Muscle of arm (tissue), 14 donors: ENCODE results near the gene CELA1. TPM values are rescaled to one million over a fixed set of nuclear protein-coding genes. Genes with fewer than 3 reads are reported as not detected.

Source experiments
- DNase-seq: peaks from one replicate; pipeline ENCODE4 v3.0.0-alpha.2; 2013
- long read RNA-seq, 11 donors: transcript quantifications; one replicate each; lab custom pipeline, GENCODE V29; 2026
- polyA plus RNA-seq, 12 donors: library from polyadenylated mRNA; unstranded; fragments of 120-200 nt; gene quantifications; one replicate each; pipeline ENCODE4 v1.2.1, GENCODE V29; 2013; ENCODE audit not compliant: insufficient read length in 12 of 12

Gene CELA1
- polyA plus RNA-seq: not detected
- long read RNA-seq, donor 1: 0 reads
- long read RNA-seq, donor 2: 0 reads
- long read RNA-seq, donor 3: 0 reads
- long read RNA-seq, donor 4: 0 reads
- long read RNA-seq, donor 5: 0 reads
- long read RNA-seq, donor 6: 0 reads
- long read RNA-seq, donor 7: 0 reads
- long read RNA-seq, donor 8: 0 reads
- long read RNA-seq, donor 9: 0 reads
- long read RNA-seq, donor 10: 0 reads
- long read RNA-seq, donor 11: 0 reads

DNA sequence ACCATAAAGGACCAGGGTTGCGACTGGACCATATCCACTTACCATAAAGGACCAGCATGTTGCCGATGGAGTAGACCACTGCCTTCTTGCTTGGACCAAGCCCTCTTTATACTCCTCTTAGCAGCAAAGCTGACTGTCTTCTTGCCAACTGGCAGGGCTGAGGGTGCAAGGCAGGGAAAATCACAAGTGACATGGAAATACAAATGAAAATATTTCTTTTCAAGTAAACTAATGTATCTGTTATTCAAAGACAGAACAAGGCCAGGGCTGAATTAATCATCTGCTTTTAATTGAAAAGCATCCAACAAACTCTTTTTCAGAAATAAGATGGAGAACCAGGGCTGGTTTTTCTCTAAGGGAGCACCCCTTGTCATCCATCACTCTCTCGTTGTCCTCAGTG is at the start of gene CELA1:
Gene CELA1 (minus strand): TSS at position 99 of the 400 bp plus-strand sequence. CDS start 41 bp downstream, at position 58.
- no peak for DNase-seq

DNA sequence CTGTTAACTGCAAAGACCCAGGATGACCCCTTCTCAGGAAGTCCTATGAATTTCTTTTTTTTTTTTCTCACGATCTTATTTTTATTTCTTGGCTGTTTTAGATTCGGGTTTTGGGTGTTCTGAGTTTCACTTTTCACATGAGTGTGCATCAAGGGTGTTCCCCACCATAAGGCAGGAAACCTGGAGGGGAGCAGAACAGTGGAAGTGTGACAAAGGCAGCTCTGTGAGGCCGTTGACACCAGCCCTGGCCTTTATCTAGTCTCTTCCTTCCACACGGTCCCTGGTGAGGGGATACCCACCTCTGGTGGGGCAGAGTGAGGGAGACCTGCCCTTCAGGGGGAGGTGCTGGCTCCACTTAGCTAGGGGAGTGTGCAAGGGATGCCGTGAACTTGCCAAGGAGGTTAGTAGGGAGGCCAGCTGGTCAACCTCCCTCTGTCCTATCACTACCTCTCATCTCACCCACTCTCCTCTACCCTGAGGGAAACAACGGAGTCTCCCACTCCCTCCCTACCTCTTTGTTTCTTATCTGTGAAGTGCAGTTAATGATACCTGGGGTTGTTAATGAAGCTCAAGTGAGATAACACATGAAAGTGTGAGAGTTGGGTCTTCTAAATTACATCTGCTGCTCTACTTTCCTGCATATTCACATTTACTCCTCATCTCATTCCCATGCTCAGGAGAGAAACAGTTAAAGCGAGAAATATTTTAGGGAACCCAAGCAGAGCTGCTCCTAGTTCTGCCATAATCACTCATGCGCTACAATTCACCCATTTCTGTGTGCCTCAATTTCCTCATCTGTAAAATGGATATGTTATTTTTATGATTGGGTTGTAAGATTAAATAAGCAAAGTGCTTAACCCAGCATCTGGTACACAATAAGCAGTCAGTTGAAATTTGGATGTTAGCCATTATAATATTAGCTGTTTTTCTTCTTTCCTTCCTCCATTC is 49.1 kb upstream of the CELA1 start:
- no peak for DNase-seq

DNA sequence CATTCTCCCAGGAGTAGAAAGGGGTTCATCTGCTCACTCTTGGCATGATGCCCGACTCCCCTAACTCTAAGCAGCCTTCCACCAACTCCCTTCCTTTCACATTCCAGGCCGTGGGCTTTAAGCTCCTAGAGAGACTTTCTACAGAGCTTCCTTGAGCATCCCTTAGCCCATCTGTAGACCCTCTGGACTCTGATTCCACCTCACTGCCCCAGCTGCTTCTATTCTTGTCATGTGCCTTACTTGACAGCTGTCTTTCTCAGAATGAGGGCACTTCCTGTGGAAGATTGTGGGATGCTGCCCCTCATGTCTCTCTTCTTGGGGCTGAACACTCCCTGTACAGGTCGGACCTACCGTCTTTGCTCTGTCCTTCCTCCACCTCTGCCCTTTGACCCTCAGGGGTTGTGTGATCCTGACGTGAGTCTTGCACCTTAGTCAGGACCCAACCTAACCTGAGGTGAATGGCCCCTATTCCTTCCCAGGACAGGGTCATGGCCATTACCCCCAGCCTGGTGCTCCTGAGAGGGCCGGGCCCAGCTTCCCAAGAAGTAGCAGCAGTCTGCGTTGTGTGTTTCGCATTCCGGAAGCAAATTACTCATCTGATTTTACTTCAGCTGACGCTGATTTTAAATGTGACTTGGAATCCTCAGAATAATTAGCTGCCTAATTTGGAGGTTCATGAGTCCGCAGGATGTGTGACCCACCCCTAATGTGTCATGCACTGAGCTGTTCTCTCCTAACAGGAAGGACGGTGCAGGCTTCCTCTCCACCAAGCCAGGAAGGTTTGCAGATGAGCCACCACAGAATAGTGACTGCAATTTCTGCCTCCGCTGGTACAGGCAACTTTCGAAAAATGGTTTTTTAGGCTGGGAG is 47.4 kb upstream of the CELA1 start:
- no peak for DNase-seq

DNA sequence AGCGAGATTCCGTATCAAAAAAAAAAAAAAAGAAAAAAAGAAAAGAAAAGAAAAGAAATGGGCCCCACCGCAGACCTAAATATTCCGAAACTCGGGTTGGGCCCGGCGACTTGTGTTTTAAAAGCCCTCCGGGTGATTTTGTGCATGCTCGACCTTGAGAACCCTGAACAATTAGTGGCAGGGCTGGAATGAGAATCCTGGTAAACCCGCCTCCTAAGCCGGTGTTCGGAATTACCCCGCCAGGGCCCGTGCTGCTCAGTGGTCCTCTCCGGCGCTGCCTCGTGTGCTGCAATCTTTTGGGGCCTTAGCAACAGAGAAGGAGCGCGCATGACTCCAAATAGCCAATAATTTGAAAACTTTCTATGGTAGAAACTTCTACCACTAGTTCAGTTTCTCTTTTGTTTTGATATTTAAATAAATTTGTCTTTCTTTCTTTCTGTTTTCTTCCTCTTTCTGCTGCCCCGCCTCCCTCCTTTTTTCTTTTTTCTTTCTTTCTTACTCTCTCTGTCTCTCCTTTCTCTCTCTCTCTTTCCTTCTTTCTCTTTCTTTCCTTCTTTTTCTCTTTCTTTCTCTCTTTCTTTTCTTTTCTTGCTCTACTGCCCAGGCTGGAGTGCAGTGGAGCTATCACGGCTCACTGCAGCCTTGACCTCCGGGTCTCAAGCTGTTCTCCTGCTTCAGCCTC is 46.2 kb upstream of the CELA1 start:
- DNase-seq: no peak

DNA sequence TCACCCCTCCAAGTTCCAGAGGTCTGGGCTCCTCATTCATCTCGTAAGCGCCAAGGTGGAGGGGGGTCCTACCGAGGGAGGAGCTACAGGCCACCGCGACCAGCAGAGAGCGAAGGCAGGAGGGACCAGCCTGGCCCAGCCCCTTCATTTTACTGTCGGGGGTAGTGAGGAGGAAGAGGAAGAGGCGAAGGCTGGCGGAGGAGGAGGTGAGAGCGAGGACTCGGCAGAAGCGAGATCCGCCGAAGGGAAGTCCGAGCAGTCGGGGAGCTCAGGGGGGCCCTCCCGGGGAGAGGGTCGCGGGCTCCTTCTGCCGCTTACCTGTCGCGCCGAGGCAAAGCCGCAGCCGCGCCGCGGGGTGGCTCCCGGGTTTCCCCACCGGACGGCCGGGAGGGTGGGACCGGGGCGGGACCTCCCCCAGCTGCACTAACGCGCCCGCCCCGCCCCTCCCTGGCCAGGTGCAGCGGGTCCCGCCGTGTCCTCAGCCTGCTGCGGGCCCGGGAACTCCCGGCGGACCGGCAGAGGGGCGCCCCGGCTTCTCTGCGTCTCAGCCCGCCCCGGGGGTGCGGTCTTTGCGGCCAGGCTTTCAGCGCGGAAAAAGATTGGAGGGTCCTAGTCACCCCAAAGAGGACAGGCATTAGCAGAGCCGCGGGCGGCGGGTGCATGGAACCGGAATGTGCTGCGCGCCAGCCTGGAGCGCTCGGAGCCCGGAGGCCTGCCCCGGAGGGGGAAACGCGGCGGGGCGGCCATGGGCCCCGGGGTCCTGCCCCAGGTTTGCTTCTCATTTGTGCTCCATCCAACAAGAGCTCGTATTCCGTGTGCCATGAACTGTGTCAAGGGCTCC is 45.0 kb upstream of the CELA1 start, which contains the start of gene GALNT6:
Gene GALNT6 (minus strand): TSS at position 124 of the 841 bp plus-strand sequence. CDS start 11,625 bp downstream, outside the sequence.
- no peak for DNase-seq

DNA sequence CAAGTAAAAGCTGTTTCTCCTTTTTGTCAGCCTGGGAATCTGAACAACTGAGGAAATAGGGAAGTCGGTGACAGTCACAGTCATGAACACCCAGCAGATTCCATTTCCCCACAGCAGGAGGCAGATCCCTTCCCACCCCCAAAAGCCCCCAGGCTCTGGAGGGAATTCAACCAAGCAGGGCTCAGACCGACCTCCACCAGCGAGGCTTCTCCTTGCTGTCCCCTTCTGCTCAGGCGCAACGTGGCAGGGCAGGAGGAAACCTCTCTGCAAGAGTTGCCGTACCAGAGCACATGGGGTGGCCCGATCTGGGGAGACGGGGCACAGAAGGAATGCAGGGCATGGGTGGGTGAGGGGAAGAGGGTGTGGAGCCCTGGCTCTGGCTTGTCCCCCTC is 44.4 kb upstream of the CELA1 start:
- no peak for DNase-seq

DNA sequence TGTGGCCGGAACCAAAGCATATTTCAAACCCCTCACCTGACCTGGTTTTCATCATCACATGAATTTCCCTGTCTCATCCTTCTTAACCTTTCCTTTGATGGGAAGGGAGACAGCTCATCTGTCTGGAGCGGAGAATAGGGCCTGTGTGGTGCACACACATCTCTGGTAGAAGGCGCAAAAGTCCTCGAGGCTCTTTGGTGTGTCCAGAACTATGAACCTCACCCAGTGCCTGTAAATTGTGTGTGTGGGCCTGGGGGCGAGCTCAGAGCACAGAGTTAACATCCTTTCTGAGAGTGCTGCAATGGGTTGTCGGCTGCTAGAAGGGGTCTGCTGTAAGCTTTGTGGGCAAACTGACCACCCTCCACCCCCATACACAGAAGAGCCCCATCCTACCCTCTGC is 44.0 kb upstream of the CELA1 start:
- no peak for DNase-seq

DNA sequence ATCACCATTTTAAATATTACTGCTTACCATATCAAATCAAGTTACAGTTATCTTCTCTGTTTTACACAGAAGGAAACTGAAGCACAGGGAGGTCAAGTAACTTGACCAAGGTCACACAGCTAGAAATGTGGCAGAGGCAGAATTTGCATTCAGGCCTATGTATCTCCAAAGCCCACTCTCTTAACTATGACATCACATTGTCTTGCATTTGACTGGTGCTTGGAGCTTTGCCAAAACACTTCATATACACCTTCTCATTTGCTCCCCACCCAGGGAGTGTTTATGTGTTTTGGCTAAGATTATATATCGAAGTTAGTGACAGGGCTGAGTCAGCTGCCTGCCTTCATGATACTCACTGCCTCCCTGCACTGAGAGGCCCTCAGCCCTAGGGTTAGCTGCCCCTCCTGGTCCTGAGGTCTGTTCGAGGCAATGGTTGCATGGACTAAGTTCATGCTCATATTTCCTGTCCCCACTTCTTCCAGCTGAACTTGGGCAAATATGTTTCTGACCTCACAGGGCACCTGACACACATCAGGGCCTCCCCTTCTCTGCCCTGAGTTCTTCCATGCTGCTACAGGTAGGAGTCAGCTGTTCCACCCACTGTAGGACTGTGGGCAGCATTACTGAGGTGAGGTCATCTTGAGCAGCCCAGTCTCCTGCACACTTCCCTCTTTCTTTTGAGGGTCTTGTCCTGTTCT is 43.0 kb upstream of the CELA1 start:
- no peak for DNase-seq

DNA sequence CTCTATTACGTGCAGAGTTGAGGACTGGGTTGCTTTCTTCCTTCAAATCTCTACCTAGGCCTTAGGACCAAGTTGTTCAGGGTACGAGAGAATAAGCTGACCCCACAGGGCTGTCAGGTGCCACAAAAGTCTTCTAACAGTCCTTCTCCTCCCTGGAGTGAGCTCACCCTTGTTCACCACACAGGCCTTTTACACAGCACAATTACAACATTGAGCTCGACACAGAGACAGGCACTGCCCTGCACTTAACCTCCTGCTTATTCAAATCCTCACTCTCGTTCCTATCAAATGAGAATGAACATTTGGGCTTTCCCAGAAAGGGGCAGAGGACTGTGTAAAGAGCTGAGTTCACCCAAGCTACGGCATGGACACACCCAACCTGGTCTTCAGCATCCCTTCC is 42.4 kb upstream of the CELA1 start:
- DNase-seq: no peak

DNA sequence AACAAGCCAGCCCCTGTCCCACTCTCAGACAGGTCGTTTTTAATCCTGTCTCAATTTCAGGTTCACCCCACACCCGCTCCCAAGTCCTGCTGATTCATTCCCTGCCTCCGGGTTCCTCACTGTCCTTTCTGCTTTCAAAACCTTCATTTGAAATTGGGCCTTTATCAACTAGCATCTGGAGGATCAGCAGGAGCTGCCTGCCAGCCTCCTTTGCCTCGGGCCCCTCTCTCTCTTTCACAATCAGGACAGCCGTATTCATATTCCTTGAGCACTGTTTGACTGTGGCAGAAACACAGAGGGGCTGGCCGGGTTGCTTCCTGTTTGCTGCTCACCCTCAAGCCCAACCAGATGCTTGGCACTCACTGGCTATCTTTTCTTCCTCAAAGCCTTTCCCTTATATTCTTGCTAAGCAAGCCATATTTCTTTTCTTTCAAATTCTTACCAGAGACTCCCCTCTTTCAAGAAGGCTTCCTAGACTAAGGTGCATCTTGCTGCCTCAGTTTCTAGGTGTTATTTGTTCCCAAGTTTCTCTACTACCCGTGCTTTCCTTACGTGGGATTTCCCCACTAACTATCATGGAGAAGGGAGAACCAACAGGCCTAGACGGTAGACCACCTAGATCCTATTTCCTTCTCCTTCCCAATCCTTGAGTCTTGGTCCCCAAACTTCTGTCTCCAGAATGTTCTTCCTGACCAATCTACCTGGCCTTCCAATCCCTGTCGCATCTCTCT is 41.8 kb upstream of the CELA1 start:
- no peak for DNase-seq

DNA sequence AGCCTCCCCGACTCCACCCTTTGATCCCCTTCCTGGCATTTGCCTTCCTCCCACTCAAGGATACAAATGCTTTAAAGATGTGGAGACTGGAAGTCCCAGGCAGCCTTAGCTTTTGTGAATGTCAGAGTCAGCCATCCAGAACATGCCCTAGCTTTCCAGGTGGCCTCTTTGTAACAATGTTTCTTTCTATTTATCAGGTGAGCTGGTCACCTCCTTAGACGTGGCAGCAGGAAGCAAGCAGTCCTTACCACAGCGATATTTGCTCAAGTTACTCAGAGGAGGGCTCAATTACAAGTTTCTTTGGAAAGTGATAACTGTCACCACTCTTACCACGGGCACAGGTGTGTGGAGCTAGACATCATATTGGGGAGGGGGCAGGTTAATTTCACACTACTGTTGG is 39.9 kb upstream of the CELA1 start:
- no peak for DNase-seq

DNA sequence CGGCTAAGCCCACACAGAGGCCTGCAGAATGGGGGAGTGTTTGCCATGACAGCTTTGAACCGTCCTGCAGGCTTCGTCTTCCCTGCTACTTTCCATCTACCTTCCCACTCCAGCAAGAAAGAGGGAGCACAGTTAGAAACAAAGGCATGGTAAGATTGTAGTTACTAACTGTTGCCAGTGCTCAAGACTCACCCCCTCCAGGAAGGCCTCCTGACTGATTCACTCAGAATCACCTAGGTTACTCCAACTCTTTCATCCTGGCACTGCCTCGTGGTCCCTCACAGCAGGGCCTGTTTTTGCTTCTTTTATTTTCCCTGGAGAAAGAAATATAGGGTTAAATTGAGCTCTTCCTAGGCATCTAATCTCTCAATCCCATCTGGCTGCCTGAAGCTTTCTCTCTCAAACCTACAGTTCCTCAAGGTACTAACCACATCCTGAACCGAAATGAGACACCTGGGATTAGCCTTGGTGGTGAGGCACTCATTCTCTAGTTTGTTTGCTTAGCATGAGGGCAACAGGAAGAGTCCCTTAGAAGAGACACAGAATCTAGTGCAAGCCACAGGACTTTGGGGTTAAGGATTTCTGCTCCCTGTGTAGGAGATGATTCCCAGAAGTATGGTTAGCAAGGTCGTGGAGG is 36.9 kb upstream of the CELA1 start:
- DNase-seq: no peak

DNA sequence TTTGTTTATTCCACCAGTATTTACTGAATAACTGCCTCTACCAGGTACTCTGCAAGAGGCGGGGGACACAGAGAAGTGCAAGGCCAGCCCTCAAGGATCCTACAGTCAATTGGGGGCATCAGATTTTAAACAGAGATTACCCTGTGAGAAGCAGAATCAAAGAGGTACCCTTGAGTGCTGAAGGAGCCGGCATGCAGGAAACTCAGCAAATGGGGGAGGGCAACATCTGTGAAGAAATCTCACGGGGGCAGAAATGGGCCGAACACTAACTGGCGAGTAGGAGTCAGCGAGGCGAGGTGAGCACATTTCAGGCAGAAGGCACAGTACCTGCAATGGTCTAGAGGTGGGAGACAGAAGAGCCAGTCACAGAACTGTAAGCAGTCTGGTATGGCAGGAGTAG is 35.7 kb upstream of the CELA1 start:
- DNase-seq: no peak

DNA sequence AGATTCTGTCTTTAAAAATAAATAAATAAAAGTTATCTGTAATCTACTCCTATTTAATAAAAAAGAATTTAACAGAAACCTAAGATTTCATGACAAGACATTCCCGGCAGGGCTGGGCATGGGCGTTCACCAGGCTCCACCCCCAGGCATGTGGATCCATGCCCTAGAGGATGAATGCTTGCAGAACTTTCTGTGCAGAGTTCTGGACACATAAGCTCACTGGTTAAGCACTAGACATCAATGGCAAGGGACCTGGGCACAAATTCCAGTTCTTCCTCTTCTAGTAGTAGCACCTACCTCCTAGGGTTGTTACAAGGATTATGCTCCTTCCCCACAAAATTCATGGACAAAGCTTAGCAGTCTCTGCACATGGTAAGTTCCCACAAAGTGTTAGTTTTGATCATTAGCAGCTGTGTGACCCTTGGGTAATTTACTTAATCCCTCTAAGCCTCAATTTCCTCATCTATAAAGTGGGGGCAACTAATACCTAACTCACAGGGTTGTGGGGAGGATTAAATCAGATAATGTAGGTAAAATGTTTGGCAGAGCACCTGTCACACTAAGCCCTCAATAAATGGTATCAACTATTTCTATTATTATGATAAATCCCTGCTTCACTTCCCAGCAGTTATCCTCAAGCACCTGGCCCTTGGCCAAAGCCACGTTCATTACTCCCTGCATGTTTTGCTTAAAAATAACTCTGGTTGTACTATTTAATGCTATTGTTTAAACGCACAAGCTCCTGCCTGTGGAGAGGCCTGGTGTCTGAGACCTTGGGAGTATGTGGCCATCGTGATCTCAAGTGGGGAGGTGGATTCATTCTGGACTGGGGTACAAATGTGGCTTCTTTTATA is 35.0 kb upstream of the CELA1 start:
- DNase-seq: no peak

DNA sequence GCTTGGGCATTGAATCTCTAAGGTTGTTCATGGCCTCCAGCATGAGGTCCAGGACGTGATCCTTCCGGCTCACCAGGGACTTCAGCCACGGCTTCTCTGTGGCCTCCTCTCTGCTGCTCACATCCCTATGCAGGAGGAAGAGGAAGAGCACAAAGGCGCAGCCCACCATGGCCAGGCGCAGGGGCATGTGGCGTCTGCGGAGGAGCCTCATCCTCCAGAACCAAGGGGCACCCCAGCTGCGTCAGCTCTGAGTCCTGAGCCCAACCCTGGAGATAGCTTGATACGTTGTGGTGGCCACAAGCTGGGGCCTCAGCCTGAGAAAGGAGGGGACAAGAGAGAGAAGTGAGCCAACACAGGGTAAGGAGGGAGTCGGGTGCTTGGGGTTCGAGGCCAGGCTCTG is 33.1 kb upstream of the CELA1 start:
- DNase-seq: no peak

DNA sequence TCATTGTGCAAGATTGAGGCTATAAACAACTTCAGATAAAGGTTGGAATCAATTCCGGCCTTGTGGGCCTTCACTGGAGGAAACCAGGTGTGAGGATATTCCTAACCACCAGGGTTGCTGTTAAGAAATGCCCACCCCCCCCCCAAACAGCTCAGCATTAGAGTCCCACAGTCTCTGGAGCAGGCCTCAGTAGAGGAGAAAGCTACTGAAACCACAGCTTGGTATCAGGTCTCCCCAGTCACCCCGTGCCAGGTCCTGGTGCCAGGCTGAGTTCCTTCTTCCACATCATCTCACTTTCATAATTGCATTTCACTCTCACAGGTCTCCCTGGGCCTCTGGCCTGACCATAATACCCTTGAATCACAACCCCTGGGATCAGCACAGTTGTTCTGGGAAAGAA is 32.3 kb upstream of the CELA1 start:
- no peak for DNase-seq

DNA sequence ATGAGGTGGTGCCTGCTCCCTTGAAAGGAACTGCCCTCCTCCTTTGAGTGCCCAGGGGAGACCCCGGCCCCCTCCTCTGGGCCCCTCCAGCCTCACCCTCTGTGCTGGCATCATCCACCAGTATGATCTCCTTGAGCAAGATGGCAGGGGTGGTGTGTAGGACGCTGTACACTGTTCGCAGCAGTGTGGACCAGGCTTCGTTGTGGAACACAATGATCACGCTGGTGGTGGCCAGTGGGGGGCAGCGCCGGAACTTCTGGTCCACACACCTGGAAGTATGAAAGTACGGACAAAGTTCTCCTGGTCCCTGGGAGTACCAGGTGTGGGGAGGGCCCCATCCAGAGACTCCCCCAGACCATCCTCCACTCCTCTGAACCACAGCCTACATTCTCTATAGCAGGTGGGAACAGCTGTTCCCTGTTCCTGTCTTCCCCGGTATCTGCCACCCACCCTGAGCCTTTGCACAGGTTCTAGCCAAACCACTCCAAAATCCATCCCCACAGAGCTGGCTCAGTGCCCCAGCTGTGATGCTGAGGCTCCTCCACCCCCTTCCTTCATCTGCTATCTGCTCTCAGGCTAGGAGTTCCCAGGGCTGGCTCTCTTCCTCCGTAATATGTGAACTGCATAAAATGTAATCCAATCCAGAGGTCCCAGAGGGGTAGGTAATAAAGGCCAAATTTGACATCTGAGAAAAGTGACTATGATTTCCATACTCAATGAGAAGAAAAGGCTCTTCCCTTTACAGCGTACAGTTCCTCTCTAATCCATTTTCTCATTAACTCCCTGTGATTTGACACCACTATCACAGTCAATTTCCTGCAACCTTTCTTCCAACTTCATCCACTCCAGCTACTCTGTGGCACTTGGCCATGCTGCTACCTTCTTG is 30.9 kb upstream of the CELA1 start:
- no peak for DNase-seq
